A673 (cell line): ENCODE data around the gene COL19A1. TPM values are rescaled to one million over a fixed set of nuclear protein-coding genes. Genes with fewer than 3 reads are reported as not detected.
A peak's percentile ranks its signal among the peaks of the same experiment; 100 is the strongest.

Experiments used
- BruUV-seq: library from RNA; stranded (reverse); fragments of 400-500 nt; replicated peaks from 2 replicates; lab custom pipeline; 2021; lab: Mats Ljungman, UMichigan
- CTCF ChIA-PET: fragments of 300-600 bp; sonication (Branson Sonifier 250); formaldehyde crosslinking; loops from one replicate; lab custom pipeline; 2022; ENCODE audit warnings: antibody characterized with exemption; lab: Charles Lee
- POLR2A ChIA-PET: fragments of 300-600 bp; sonication (Branson Sonifier 250); formaldehyde crosslinking; loops from one replicate; lab custom pipeline; 2022; ENCODE audit warnings: antibody characterized with exemption; ENCODE audit not compliant: low non-redundant PET; lab: Charles Lee
- DNase-seq: peaks from one replicate; pipeline ENCODE4 v3.0.0-alpha.2; 2015; ENCODE audit warnings: low spot score
- H3K27ac ChIP-seq: fragments of 200-600 bp; sonication (generic); 2 replicates; pipeline ENCODE4 v1.5.1; 2016; ENCODE audit warnings: mixed run types, low read depth, mild to moderate bottlenecking, mixed read lengths, antibody characterized with exemption, low read length; ENCODE audit not compliant: poor library complexity, severe bottlenecking
- H3K27me3 ChIP-seq: fragments of 200-600 bp; sonication (generic); replicated peaks from 2 replicates; pipeline ENCODE4 v1.6.1; 2017; ENCODE audit warnings: mixed run types, low read depth, mild to moderate bottlenecking, mixed read lengths, antibody characterized with exemption, low read length; ENCODE audit not compliant: insufficient read depth, poor library complexity
- H3K36me3 ChIP-seq: fragments of 200-600 bp; sonication (generic); 2 replicates; pipeline ENCODE4 v1.6.1; 2016; ENCODE audit warnings: mixed run types, mild to moderate bottlenecking, mixed read lengths, antibody characterized with exemption, low read length; ENCODE audit not compliant: insufficient read depth, poor library complexity, severe bottlenecking
- H3K4me1 ChIP-seq: fragments of 200-600 bp; sonication (generic); 2 replicates; pipeline ENCODE4 v1.6.1; 2017; ENCODE audit warnings: mixed run types, mild to moderate bottlenecking, mixed read lengths, antibody characterized with exemption, low read length; ENCODE audit not compliant: insufficient read depth, poor library complexity, severe bottlenecking
- H3K4me3 ChIP-seq: fragments of 200-600 bp; sonication (generic); 2 replicates; pipeline ENCODE4 v1.5.1; 2016; ENCODE audit warnings: low read depth, mixed run types, mild to moderate bottlenecking, mixed read lengths, low read length; ENCODE audit not compliant: poor library complexity, severe bottlenecking
- H3K9me3 ChIP-seq: fragments of 200-600 bp; sonication (generic); 2 replicates; pipeline ENCODE4 v1.6.1; 2016; ENCODE audit warnings: mixed run types, low read depth, mild to moderate bottlenecking, mixed read lengths, antibody characterized with exemption, low read length; ENCODE audit not compliant: poor library complexity, severe bottlenecking
- EZH2 ChIP-seq: fragments of 200-600 bp; sonication (generic); IDR thresholded peaks from 2 replicates; pipeline ENCODE4 v1.6.1; 2017; ENCODE audit warnings: borderline replicate concordance, low read depth, mild to moderate bottlenecking, mixed read lengths, antibody characterized with exemption, low read length; ENCODE audit not compliant: poor library complexity, severe bottlenecking
- intact Hi-C: fragments of 100-400 bp; cut with micrococcal nuclease; formaldehyde crosslinking; loops from one replicate; pipeline ENCODE4 v1.10.0; 2022; ENCODE audit not compliant: unreplicated experiment
- total RNA-seq: library from RNA; stranded (reverse); gene quantifications from 2 replicates; pipeline ENCODE4 v1.2.3, GENCODE V29; 2021
- TF ChIP-seq, protein P1 (sequence below): fragments of 300-800, 200-600 bp; sonication (generic); conservative IDR thresholded peaks from 2 replicates; pipeline ENCODE4 v1.5.1; 2017; ENCODE audit warnings: low read depth, mild to moderate bottlenecking, antibody characterized with exemption, low read length, moderate library complexity, mixed read lengths

The COL19A1 gene
- total RNA-seq, 1 experiment from 2014 or later, result 0.37 TPM

DNA sequence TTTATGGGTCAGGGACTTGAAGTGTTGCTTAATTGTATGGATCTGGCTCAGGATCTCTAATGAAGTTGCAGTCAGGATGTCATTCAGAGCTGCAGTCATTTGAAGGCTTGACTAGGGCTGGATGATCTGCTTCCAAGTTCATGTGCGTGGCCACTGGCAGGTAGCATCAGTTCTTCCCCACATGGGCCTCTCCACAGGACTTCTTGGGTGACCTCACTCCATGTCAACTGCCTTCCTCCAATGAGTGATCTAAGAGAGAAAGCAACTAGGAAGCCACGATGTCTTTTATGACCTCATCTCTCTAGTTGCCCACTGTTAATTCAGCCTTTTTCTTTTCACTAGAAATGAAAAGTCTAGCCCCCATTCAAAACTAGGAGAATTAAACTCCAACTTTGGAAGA, 332.4 kb downstream of the COL19A1 start:
- H3K4me1 ChIP-seq, result no peaks in the 10 kb centered on the region
- ChIA-PET CTCF (no interaction called here), POLR2A (no interaction called here)
- TF ChIP-seq, protein P1, sequence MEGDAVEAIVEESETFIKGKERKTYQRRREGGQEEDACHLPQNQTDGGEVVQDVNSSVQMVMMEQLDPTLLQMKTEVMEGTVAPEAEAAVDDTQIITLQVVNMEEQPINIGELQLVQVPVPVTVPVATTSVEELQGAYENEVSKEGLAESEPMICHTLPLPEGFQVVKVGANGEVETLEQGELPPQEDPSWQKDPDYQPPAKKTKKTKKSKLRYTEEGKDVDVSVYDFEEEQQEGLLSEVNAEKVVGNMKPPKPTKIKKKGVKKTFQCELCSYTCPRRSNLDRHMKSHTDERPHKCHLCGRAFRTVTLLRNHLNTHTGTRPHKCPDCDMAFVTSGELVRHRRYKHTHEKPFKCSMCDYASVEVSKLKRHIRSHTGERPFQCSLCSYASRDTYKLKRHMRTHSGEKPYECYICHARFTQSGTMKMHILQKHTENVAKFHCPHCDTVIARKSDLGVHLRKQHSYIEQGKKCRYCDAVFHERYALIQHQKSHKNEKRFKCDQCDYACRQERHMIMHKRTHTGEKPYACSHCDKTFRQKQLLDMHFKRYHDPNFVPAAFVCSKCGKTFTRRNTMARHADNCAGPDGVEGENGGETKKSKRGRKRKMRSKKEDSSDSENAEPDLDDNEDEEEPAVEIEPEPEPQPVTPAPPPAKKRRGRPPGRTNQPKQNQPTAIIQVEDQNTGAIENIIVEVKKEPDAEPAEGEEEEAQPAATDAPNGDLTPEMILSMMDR, result no peak
- TF ChIP-seq EZH2, result no peak
- no peaks in the 10 kb centered on the region for H3K27me3 ChIP-seq
- no peak for DNase-seq
- no peaks in the 10 kb centered on the region for H3K36me3 ChIP-seq
- no peaks in the 10 kb centered on the region for H3K9me3 ChIP-seq
- no peak overlapping the region for H3K27ac ChIP-seq
- intact Hi-C loops, result no loop called here
- H3K4me3 ChIP-seq, result no peak overlapping the region
- no TSS peak for BruUV-seq

DNA sequence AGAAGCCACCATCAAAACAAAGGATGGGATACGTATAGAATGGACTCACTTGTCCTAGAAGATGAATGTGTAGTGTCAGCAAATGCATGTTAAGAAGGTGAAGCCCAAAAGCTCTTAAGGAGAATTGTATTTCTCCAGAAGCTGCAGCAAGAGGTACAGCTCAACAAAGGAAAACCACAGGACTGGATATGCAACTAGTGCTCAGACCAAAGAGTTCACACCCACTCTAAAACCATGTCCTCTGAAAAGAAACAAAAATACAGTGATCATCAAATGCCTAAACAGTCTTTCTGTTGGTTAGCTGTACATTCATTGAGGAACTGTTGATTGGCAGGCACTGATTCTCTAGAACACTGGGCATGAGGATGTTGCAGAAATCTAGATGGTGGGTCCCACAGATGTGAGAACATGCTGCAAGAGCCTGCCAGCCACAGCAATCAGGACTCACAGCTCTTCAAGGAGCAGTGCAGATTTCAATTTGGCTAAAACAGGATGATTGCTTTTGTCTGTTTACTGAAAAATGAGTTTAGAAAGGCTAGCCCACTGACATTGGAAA, 342.0 kb downstream of the COL19A1 start:
- intact Hi-C loops, result no loop called here
- H3K36me3 ChIP-seq, result no peaks in the 10 kb centered on the region
- peaks cover 2% of the 10 kb centered on the region for H3K27me3 ChIP-seq
- TF ChIP-seq, protein P1, result no peak
- TF ChIP-seq EZH2, result no peak
- H3K9me3 ChIP-seq, result no peaks in the 10 kb centered on the region
- H3K27ac ChIP-seq, result no peak overlapping the region
- H3K4me1 ChIP-seq, result no peaks in the 10 kb centered on the region
- ChIA-PET POLR2A (no interaction called here), CTCF (interaction anchor here (1.5 kb wide), 1 partner anchor 42 kb away, joined by 3 read pairs; no protein-coding TSS in a partner anchor)
- H3K4me3 ChIP-seq, result no peak overlapping the region
- no peak for DNase-seq
- no TSS peak for BruUV-seq

DNA sequence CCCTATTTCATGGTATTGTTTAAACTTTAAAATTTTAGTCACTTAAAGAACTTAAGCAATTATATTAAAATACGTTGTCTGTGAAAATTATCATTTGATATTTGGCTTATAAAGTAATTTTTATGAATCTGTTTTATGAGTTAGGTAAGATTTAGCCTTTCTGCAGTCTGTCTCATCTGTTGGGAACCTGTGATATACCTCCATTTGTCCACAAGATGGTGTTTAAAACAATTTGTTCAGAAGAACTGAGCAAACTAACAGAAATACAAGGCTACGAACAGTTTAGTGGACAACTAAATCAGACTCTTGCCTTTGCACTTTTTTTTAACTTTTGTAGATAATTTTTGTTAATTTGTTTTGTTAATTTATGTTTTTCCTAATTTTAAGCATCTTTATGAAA, 344.1 kb downstream of the COL19A1 start:
- no TSS peak for BruUV-seq
- no peak overlapping the region for H3K4me3 ChIP-seq
- no peaks in the 10 kb centered on the region for H3K4me1 ChIP-seq
- no peaks in the 10 kb centered on the region for H3K9me3 ChIP-seq
- intact Hi-C loops, result no loop called here
- peak; percentile 30 for DNase-seq
- no peak overlapping the region for H3K27ac ChIP-seq
- TF ChIP-seq, protein P1, result peak; percentile 54; the same call in 1 of the 2 replicates
- TF ChIP-seq EZH2, result no peak
- ChIA-PET POLR2A (no interaction called here), CTCF (no interaction called here)
- peaks cover 12% of the 10 kb centered on the region for H3K27me3 ChIP-seq
- H3K36me3 ChIP-seq, result no peaks in the 10 kb centered on the region
